Activated T-cell treated with anti-CD3 and anti-CD28 coated beads, Interleukin-2, amount 50 U/mL, for 24 hours (primary cell): ENCODE results near the gene MADCAM1.

Source experiments
- DNase-seq: peaks from one replicate; pipeline ENCODE4 v3.0.0-alpha.2; 2020
- H3K27ac Mint-ChIP-seq: 2 replicates; pipeline ENCODE4 v1.8.0; 2020; ENCODE audit warnings: mild to moderate bottlenecking, mixed read lengths
- H3K27me3 Mint-ChIP-seq: 2 replicates; pipeline ENCODE4 v1.8.0; 2020; ENCODE audit warnings: mixed read lengths
- H3K36me3 Mint-ChIP-seq: 2 replicates; pipeline ENCODE4 v1.8.0; 2020; ENCODE audit warnings: low read depth, mixed read lengths
- H3K4me1 Mint-ChIP-seq: 2 replicates; pipeline ENCODE4 v1.8.0; 2020; ENCODE audit warnings: low read depth, mixed read lengths
- H3K4me3 Mint-ChIP-seq: 2 replicates; pipeline ENCODE4 v1.8.0; 2020; ENCODE audit warnings: mild to moderate bottlenecking, moderate library complexity, mixed read lengths
- H3K9me3 Mint-ChIP-seq: 2 replicates; pipeline ENCODE4 v1.8.0; 2020; ENCODE audit warnings: mixed read lengths

MADCAM1 gene

DNA sequence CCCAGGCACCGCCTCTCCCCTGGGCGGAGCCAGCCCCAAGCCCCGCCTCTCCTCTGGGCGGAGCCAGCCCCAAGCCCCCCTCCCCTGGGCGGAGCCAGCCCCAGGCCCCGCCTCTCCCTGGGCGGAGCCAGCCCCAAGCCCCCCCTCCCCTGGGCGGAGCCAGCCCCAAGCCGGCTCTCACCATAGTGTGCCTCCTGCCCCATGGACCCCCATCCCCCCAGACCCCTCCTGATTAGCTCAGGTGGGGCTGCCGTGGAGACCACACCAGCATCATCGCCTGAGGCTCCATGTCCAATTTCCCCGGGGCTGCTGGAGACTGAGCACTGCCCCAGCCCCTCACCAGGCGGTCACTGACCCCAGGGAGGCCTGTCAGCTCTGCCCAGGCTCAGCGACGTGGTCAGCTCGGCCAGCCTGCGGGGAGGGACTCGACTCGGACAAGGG lies 4.2 kb upstream of the MADCAM1 start:
- Mint-ChIP-seq H3K4me3 (no peak overlapping the region), H3K27ac (no peak overlapping the region), H3K27me3 (peaks cover 12% of the 10 kb centered on the region), H3K9me3 (no peaks in the 10 kb centered on the region), H3K4me1 (peaks cover 7% of the 10 kb centered on the region), H3K36me3 (no peaks in the 10 kb centered on the region)
- DNase-seq = no peak

DNA sequence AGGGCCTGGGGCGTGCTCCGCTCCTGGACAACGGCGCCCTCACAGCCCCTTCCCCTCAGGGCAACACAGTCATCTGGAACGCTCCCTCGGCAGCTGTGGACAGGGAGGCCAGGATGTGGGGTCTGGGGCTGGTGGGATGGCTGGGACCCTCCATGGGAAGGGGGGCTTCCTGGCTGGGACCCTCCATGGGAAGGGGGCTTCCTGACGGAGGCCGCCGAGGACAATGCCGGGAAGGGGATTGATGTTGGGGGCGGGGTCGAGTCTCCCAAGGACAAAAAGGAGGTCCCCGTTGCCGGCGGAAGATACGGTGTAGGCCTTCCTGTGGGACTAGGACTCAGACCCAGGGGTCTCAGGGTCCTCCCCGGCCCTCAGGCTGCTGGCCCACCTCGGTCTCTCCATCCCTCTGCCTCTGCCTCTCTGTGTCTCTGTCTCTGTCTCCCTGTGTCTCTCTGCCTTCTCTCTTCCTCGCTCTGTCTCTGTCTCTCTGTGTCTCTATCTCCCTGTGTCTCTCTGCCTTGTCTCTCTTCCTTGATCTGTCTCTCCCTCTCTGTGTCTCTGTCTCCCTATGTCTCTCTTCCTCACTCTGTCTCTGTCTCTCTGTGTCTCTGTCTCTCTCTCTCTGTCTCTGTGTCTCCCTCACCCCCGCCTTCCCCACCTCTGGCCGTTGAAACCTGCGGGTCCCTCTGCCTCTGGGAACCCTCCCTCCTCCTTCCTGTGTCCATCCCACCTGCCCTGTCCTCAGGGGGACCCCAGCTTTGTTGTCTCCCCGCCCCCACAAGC lies 2.7 kb upstream of the MADCAM1 start:
- H3K4me1 Mint-ChIP-seq = peaks cover 4% of the 10 kb centered on the region
- peak overlapping the region; percentile 2 for H3K27ac Mint-ChIP-seq
- H3K9me3 Mint-ChIP-seq = no peaks in the 10 kb centered on the region
- peaks cover 18% of the 10 kb centered on the region for H3K27me3 Mint-ChIP-seq
- no peaks in the 10 kb centered on the region for H3K36me3 Mint-ChIP-seq
- DNase-seq = no peak
- no peak overlapping the region for H3K4me3 Mint-ChIP-seq

DNA sequence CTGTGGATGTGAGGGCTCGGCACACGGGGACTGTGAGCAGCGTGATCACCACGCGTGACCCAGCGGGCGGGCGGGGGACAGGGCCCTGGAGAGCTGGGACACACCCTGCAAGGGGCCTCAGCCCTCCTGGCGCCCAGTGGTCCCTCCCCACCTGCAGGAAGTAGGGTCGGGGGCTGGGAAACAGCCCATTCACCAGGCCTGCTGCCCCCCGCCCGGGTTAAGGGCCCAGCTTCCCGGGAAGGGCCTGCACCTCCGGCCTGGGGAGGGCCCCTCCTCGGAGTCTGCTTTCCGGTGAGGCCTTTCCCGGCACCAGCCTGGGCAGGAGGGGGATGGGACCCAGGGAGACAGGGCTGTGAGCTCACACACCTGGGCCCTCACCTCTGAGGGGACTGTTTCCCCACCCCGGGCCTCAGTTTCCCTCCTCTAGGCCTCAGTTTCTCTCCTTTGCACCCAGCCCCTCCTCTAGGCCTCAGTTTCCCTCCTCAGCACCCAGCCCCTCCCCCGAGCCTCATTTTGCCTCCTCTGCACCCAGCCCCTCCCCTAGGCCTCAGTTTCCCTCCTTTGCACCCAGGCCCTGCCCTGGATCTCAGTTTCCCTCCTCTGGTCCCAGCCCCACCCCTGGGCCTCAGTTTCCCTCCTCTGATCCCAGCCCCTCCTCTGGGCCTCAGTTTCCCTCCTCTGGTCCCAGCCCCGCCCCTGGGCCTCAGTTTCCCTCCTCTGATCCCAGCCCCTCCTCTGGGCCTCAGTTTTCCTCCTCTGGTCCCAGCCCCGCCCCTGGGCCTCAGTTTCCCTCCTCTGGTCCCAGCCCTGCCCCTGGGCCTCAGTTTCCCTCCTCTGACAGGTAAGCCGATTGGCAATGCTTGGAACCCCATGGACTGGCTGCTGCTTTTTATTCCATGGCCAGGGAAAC lies 1.9 kb upstream of the MADCAM1 start:
- Mint-ChIP-seq H3K36me3 (no peaks in the 10 kb centered on the region), H3K4me3 (no peak overlapping the region), H3K4me1 (peaks cover 5% of the 10 kb centered on the region), H3K27ac (no peak overlapping the region), H3K9me3 (no peaks in the 10 kb centered on the region), H3K27me3 (peaks cover 23% of the 10 kb centered on the region)
- no peak for DNase-seq

DNA sequence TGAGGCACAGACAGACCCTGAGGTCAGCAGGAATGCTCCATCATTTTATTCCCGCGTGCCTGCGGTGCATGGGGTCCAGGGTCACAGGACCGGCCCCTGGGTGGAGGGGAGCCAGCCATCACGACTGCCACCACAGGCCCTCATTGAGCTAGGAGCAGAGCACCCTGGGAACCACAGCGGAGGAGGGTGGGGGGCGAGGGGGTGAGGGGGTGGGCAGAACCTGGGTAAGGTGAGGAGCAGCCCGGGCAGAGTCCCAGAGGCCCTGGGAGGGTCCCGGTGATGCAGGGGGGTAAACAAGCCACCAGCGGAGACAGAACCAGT lies 1.2 kb upstream of the MADCAM1 start:
- DNase-seq = no peak
- Mint-ChIP-seq H3K27me3 (peaks cover 26% of the 10 kb centered on the region), H3K27ac (no peak overlapping the region), H3K4me3 (no peak overlapping the region), H3K9me3 (no peaks in the 10 kb centered on the region), H3K36me3 (no peaks in the 10 kb centered on the region), H3K4me1 (peaks cover 3% of the 10 kb centered on the region)

DNA sequence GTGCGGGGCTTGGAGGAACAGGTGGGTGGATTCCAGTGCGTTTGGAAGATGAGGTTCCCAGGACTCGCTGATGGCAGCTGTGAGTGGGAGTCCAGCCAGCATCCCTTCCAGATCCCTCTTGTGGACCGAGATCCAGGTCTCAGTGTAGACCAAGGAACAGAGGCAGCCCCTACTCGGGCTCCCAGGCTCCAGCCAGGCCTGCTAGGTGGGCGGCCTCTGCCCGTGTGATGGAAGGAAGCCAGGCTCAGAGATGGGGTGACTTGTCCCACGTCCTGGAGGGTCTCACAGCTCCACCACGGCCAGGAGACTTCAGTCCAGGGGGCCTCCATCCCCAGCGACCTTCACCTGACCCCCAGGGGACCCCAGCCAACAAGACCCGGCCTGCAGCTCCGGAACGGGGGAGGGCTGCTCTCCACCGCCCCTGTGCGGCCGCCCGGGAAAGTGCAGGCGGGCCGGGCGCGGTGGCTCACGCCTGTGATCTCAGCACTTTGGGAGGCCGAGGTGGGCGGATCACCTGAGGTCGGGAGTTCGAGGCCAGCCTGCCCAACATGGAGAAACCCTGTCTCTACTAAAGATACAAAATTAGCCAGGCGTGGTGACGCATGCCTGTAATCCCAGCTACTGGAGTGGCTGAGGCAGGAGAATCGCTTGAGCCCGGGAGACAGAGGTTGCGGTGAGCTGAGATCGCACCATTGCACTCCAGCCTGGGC lies 729 bp upstream of the MADCAM1 start:
- peaks cover 26% of the 10 kb centered on the region for H3K27me3 Mint-ChIP-seq
- H3K36me3 Mint-ChIP-seq = no peaks in the 10 kb centered on the region
- H3K4me1 Mint-ChIP-seq = peaks cover 3% of the 10 kb centered on the region
- no peaks in the 10 kb centered on the region for H3K9me3 Mint-ChIP-seq
- peak; percentile 68 for DNase-seq
- no peak overlapping the region for H3K4me3 Mint-ChIP-seq
- no peak overlapping the region for H3K27ac Mint-ChIP-seq

DNA sequence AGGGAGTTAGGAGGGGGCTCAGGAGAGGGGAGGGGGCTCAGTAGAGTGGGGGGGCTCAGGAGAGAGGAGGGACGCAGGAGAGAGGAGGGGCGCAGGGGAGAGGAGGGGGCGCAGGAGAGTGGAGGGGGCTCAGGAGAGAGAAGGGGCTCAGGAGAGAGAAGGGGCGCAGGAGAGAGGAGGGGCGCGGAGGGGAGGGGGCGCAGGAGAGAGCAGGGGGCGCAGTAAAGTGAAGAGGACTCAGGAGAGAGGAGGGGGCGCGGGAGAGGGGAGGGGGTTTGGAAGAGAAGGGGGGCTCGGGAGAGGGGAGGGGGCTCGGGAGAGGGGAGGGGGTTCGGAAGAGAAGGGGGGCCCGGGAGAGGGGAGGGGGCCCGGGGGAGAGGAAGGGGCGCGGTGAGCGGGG lies 700 bp downstream of the MADCAM1 start:
- no peaks in the 10 kb centered on the region for H3K9me3 Mint-ChIP-seq
- no peak for DNase-seq
- H3K4me3 Mint-ChIP-seq = no peak overlapping the region
- peaks cover 26% of the 10 kb centered on the region for H3K27me3 Mint-ChIP-seq
- H3K36me3 Mint-ChIP-seq = no peaks in the 10 kb centered on the region
- H3K27ac Mint-ChIP-seq = no peak overlapping the region
- peaks cover 3% of the 10 kb centered on the region for H3K4me1 Mint-ChIP-seq

DNA sequence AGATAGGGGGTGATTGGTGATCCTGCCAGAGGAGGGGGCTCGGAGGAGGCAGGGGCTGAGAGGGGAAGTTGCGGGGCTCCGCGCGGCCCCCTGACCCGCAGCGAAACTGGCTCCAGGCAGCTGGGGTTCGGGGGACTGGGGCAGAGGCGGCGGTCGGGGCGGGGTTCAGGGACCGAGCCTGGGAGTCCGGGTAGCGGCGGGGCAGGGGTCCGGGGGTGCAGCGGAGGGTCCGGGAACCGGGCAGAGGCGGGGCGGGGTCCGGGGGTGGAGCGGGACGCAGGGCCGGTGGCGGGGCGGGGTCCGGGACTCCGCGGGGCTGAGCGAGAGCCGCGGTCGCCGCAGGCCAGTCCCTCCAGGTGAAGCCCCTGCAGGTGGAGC lies 1.2 kb downstream of the MADCAM1 start:
- no peaks in the 10 kb centered on the region for H3K36me3 Mint-ChIP-seq
- no peak overlapping the region for H3K27ac Mint-ChIP-seq
- H3K4me1 Mint-ChIP-seq = peaks cover 4% of the 10 kb centered on the region
- DNase-seq = no peak
- H3K9me3 Mint-ChIP-seq = no peaks in the 10 kb centered on the region
- no peak overlapping the region for H3K4me3 Mint-ChIP-seq
- H3K27me3 Mint-ChIP-seq = peaks cover 26% of the 10 kb centered on the region

DNA sequence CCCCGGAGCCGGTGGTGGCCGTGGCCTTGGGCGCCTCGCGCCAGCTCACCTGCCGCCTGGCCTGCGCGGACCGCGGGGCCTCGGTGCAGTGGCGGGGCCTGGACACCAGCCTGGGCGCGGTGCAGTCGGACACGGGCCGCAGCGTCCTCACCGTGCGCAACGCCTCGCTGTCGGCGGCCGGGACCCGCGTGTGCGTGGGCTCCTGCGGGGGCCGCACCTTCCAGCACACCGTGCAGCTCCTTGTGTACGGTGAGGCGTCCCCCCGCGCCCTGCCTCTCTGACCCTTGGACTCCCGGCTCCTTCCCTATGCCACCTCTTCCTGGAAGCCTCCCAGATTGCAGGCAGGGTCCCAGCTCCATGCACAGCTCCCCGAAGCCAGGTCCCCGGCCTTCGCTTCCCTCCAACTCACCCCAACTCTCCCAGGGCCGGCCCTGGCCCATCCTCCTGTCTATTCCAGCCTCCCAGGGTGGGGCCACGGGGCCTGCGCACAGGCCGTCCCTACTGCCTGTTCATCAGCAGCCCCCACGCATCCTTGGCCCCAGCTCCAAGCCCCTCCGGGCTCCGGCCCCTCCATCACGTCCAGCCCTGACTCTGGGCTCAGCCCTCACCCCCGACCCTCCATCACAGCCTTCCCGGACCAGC lies 1.7 kb downstream of the MADCAM1 start:
- no peak overlapping the region for H3K27ac Mint-ChIP-seq
- H3K4me1 Mint-ChIP-seq = peaks cover 7% of the 10 kb centered on the region
- H3K9me3 Mint-ChIP-seq = no peaks in the 10 kb centered on the region

DNA sequence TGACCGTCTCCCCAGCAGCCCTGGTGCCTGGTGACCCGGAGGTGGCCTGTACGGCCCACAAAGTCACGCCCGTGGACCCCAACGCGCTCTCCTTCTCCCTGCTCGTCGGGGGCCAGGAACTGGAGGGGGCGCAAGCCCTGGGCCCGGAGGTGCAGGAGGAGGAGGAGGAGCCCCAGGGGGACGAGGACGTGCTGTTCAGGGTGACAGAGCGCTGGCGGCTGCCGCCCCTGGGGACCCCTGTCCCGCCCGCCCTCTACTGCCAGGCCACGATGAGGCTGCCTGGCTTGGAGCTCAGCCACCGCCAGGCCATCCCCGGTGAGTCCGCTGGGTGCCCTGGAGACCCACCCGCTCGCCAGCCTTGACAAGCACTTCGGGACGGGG lies 2.2 kb downstream of the MADCAM1 start:
- H3K9me3 Mint-ChIP-seq = no peaks in the 10 kb centered on the region
- H3K4me3 Mint-ChIP-seq = no peak overlapping the region
- peaks cover 7% of the 10 kb centered on the region for H3K4me1 Mint-ChIP-seq
- H3K27me3 Mint-ChIP-seq = peaks cover 26% of the 10 kb centered on the region
- H3K27ac Mint-ChIP-seq = no peak overlapping the region
- no peaks in the 10 kb centered on the region for H3K36me3 Mint-ChIP-seq
- no peak for DNase-seq

More for the DNA sequence above, 1.7 kb downstream of the MADCAM1 start:
- Mint-ChIP-seq H3K4me3 (no peak overlapping the region), H3K36me3 (no peaks in the 10 kb centered on the region), H3K27me3 (peaks cover 26% of the 10 kb centered on the region)
- no peak for DNase-seq

DNA sequence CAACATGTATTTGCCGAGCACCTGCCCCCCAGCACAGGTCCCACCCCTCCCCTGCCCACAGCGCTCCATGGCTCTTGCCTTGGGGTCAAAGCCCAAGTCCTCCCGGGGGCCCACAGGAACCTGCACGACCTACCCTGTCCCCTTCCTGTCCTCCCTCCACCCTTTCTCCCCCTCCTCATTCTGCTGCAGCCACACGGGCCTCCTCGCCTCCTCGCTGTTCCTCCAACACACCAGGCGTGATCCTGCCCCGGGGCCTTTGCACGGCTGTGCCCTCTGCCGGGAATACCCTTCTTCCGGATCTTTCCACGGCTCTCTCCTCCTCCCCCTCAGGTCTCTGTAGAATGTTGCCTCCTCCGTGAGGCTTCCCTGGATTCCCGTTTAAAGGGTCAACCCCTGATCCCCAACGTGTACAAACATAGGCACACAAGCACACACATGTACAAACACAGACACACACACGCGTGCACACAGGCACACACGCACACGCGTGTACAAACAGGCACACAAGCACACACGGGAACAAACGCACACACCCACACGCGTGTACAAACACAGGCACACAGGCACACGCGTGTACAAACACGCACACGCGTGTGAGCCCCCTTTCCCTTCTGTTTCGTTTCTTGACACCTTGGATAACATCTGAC lies 2.8 kb downstream of the MADCAM1 start:
- H3K36me3 Mint-ChIP-seq = no peaks in the 10 kb centered on the region
- DNase-seq = no peak
- no peaks in the 10 kb centered on the region for H3K9me3 Mint-ChIP-seq
- H3K27me3 Mint-ChIP-seq = peaks cover 26% of the 10 kb centered on the region
- peaks cover 7% of the 10 kb centered on the region for H3K4me1 Mint-ChIP-seq
- no peak overlapping the region for H3K27ac Mint-ChIP-seq
- no peak overlapping the region for H3K4me3 Mint-ChIP-seq

DNA sequence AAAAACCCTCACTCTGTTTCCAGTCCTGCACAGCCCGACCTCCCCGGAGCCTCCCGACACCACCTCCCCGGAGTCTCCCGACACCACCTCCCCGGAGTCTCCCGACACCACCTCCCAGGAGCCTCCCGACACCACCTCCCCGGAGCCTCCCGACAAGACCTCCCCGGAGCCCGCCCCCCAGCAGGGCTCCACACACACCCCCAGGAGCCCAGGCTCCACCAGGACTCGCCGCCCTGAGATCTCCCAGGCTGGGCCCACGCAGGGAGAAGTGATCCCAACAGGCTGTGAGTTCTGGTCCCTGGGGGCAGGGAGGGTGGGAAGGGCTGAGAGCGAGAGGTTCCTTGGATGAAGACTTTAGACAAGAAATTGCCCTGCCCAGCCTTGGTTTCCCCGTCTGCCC lies 5.4 kb downstream of the MADCAM1 start:
- Mint-ChIP-seq H3K36me3 (no peaks in the 10 kb centered on the region), H3K27me3 (peaks cover 14% of the 10 kb centered on the region), H3K4me1 (peaks cover 17% of the 10 kb centered on the region), H3K9me3 (no peaks in the 10 kb centered on the region), H3K4me3 (no peak overlapping the region), H3K27ac (no peak overlapping the region)
- DNase-seq = no peak

DNA sequence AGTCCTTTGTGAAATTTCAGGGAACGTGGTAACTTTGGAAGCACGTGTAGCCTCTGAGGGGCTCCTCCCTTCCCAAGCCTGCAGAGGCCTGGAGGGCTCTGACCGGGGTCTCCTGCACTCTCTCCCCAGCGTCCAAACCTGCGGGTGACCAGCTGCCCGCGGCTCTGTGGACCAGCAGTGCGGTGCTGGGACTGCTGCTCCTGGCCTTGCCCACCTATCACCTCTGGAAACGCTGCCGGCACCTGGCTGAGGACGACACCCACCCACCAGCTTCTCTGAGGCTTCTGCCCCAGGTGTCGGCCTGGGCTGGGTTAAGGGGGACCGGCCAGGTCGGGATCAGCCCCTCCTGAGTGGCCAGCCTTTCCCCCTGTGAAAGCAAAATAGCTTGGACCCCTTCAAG lies 8.3 kb downstream of the MADCAM1 start:
- H3K4me3 Mint-ChIP-seq = no peak overlapping the region
- no peak for DNase-seq
- H3K36me3 Mint-ChIP-seq = peaks cover 14% of the 10 kb centered on the region
- no peaks in the 10 kb centered on the region for H3K9me3 Mint-ChIP-seq
- peaks cover 32% of the 10 kb centered on the region for H3K4me1 Mint-ChIP-seq
- H3K27me3 Mint-ChIP-seq = peaks cover under 1% of the 10 kb centered on the region
- H3K27ac Mint-ChIP-seq = no peak overlapping the region

DNA sequence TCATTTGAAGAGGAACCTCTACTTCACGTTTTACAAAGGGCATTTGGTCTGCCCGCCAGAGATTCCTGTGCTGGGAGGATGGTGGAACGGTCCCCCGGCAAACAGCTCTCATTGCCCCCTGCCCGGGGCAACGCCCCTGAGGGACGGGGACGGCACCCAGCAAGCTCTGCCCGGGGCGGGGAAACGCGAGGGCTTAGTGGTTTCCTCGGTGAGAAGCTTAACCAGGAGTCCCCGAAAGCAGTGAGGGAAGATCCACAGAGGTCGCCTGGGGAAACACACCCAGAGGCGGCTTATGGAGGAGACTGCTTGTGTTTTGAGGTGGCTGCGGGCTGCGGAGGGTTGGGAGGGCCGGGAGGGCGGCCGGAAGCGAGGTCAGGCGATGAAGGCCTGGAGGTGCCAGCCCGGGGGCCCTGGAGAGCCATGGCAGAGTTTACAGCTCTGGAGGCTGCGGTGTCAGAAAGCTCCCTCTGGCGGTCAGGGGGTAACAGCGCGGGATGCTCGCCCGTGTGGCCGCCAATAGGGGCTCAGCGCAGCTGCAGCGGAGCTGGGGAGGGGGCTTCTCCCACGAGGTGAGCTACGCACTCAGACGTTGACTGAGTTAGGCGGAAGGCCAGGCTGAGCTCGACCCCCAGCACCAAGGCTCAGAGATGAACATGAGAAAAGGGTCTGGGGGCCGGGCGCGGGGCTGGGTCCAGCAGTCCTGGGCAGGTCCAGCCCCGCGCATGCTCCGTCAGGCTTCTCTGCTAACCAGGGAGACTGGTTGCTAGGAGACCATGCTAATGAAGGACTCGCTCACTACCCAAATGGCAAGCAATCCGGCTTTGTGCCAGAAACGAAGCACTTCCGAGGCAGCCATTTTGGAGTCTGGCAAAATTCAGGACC lies 10.4 kb downstream of the MADCAM1 start:
- Mint-ChIP-seq H3K4me1 (peaks cover 50% of the 10 kb centered on the region), H3K27ac (peak overlapping the region; percentile 100), H3K9me3 (no peaks in the 10 kb centered on the region), H3K36me3 (peaks cover 19% of the 10 kb centered on the region), H3K4me3 (peak overlapping the region; percentile 94), H3K27me3 (no peaks in the 10 kb centered on the region)
- DNase-seq = peak; percentile 96
